Loucy (cell line): ENCODE data around the gene KCNG3.

ENCODE experiments used
- CTCF ChIP-seq: fragments of 200-600 bp; sonication (generic); conservative IDR thresholded peaks from 2 replicates; pipeline ENCODE4 v1.5.1; 2014; ENCODE audit warnings: mild to moderate bottlenecking, antibody characterized with exemption, low read length
- EZH2phosphoT487 ChIP-seq: fragments of 200-600 bp; IDR thresholded peaks from 2 replicates; pipeline ENCODE4 v1.6.1; 2018; ENCODE audit warnings: antibody characterized with exemption, mild to moderate bottlenecking, moderate library complexity, borderline replicate concordance

- TF ChIP-seq EZH2phosphoT487, result no peak
- TF ChIP-seq CTCF, result no peak
Measured at GRCh38 chr2:42424033-42424432, 69.7 kb downstream of the KCNG3 start.
